ENCODE results near the gene MXD1.

The MXD1 gene

GRCh38 chr2:69979902-69980807 is 65.2 kb downstream of the MXD1 start:
- no peak for DNase-seq (ENCODE audit: low spot score)

GRCh38 chr2:69983392-69983966 is 68.6 kb downstream of the MXD1 start:
- no peak for DNase-seq (ENCODE audit: low spot score)

GRCh38 chr2:69985216-69985615 is 70.3 kb downstream of the MXD1 start:
- DNase-seq (ENCODE audit: low spot score) = no peak

GRCh38 chr2:69985688-69986087 is 70.8 kb downstream of the MXD1 start:
- no peak for DNase-seq (ENCODE audit: low spot score)

GRCh38 chr2:69986691-69987090 is 71.8 kb downstream of the MXD1 start:
- DNase-seq (ENCODE audit: low spot score) = no peak

- no peak for DNase-seq (ENCODE audit: low spot score)
These were observed 73.3 kb downstream of the MXD1 start for GRCh38 chr2:69988086-69988635.

- no peak for DNase-seq (ENCODE audit: low spot score)
These were observed 74.1 kb downstream of the MXD1 start for GRCh38 chr2:69989009-69989408.

GRCh38 chr2:69989441-69990105 is 74.7 kb downstream of the MXD1 start:
- DNase-seq (ENCODE audit: low spot score) = no peak
